ENCODE data around the gene DNER.

DNER gene

GRCh38 chr2:229669841-229670240 lies 44.5 kb downstream of the DNER start:
- Mint-ChIP-seq H3K9me3 (no peaks in the 10 kb centered on the region), H3K27ac (no peak overlapping the region), H3K4me1 (ENCODE audit: low read depth) (no peaks in the 10 kb centered on the region), H3K27me3 (ENCODE audit: low read depth) (peaks cover 14% of the 10 kb centered on the region), H3K4me3 (no peak overlapping the region), H3K36me3 (ENCODE audit: low read depth) (no peaks in the 10 kb centered on the region)
- DNase-seq (ENCODE audit: low spot score) = no peak

GRCh38 chr2:229666811-229667210 lies 47.5 kb downstream of the DNER start:
- H3K27ac Mint-ChIP-seq = no peak overlapping the region

GRCh38 chr2:229665158-229665557 lies 49.2 kb downstream of the DNER start:
- H3K4me3 Mint-ChIP-seq = no peak overlapping the region
- H3K4me1 Mint-ChIP-seq (ENCODE audit: low read depth) = no peaks in the 10 kb centered on the region
- H3K9me3 Mint-ChIP-seq = no peaks in the 10 kb centered on the region
- no peak overlapping the region for H3K27ac Mint-ChIP-seq
- H3K27me3 Mint-ChIP-seq (ENCODE audit: low read depth) = peaks cover 13% of the 10 kb centered on the region
- DNase-seq (ENCODE audit: low spot score) = no peak
- no peaks in the 10 kb centered on the region for H3K36me3 Mint-ChIP-seq (ENCODE audit: low read depth)

More at GRCh38 chr2:229666811-229667210, 47.5 kb downstream of the DNER start:
- Mint-ChIP-seq H3K4me1 (ENCODE audit: low read depth) (no peaks in the 10 kb centered on the region), H3K36me3 (ENCODE audit: low read depth) (no peaks in the 10 kb centered on the region), H3K27me3 (ENCODE audit: low read depth) (peaks cover 11% of the 10 kb centered on the region), H3K4me3 (no peak overlapping the region), H3K9me3 (no peaks in the 10 kb centered on the region)
- DNase-seq (ENCODE audit: low spot score) = no peak

- H3K9me3 Mint-ChIP-seq = no peaks in the 10 kb centered on the region
- no peak overlapping the region for H3K4me3 Mint-ChIP-seq
- H3K27me3 Mint-ChIP-seq (ENCODE audit: low read depth) = peaks cover 14% of the 10 kb centered on the region
- H3K36me3 Mint-ChIP-seq (ENCODE audit: low read depth) = no peaks in the 10 kb centered on the region
- H3K4me1 Mint-ChIP-seq (ENCODE audit: low read depth) = no peaks in the 10 kb centered on the region
- DNase-seq (ENCODE audit: low spot score) = no peak
- H3K27ac Mint-ChIP-seq = no peak overlapping the region
Measured at GRCh38 chr2:229661478-229661877, 52.9 kb downstream of the DNER start.

GRCh38 chr2:229660951-229661350 lies 53.4 kb downstream of the DNER start:
- no peak for DNase-seq (ENCODE audit: low spot score)

GRCh38 chr2:229660391-229660790 lies 54.0 kb downstream of the DNER start:
- no peaks in the 10 kb centered on the region for H3K4me1 Mint-ChIP-seq (ENCODE audit: low read depth)
- no peak overlapping the region for H3K27ac Mint-ChIP-seq
- DNase-seq (ENCODE audit: low spot score) = no peak
- peaks cover 17% of the 10 kb centered on the region for H3K27me3 Mint-ChIP-seq (ENCODE audit: low read depth)
- no peaks in the 10 kb centered on the region for H3K36me3 Mint-ChIP-seq (ENCODE audit: low read depth)
- no peak overlapping the region for H3K4me3 Mint-ChIP-seq
- H3K9me3 Mint-ChIP-seq = no peaks in the 10 kb centered on the region

More at GRCh38 chr2:229660951-229661350, 53.4 kb downstream of the DNER start:
- H3K4me3 Mint-ChIP-seq = no peak overlapping the region
- H3K4me1 Mint-ChIP-seq (ENCODE audit: low read depth) = no peaks in the 10 kb centered on the region
- H3K36me3 Mint-ChIP-seq (ENCODE audit: low read depth) = no peaks in the 10 kb centered on the region
- H3K27ac Mint-ChIP-seq = no peak overlapping the region
- H3K9me3 Mint-ChIP-seq = no peaks in the 10 kb centered on the region
- peaks cover 14% of the 10 kb centered on the region for H3K27me3 Mint-ChIP-seq (ENCODE audit: low read depth)

GRCh38 chr2:229658004-229658403 lies 56.4 kb downstream of the DNER start:
- no peak overlapping the region for H3K27ac Mint-ChIP-seq
- DNase-seq (ENCODE audit: low spot score) = no peak
- peaks cover 15% of the 10 kb centered on the region for H3K27me3 Mint-ChIP-seq (ENCODE audit: low read depth)
- H3K36me3 Mint-ChIP-seq (ENCODE audit: low read depth) = no peaks in the 10 kb centered on the region
- H3K4me3 Mint-ChIP-seq = no peak overlapping the region
- no peaks in the 10 kb centered on the region for H3K4me1 Mint-ChIP-seq (ENCODE audit: low read depth)
- no peaks in the 10 kb centered on the region for H3K9me3 Mint-ChIP-seq

- Mint-ChIP-seq H3K4me1 (ENCODE audit: low read depth) (no peaks in the 10 kb centered on the region), H3K4me3 (no peak overlapping the region), H3K27me3 (ENCODE audit: low read depth) (peaks cover 3% of the 10 kb centered on the region), H3K36me3 (ENCODE audit: low read depth) (no peaks in the 10 kb centered on the region), H3K27ac (no peak overlapping the region), H3K9me3 (no peaks in the 10 kb centered on the region)
- no peak for DNase-seq (ENCODE audit: low spot score)
Measured at GRCh38 chr2:229654437-229654836, 59.9 kb downstream of the DNER start.

GRCh38 chr2:229653531-229653930 lies 60.8 kb downstream of the DNER start:
- no peak overlapping the region for H3K27ac Mint-ChIP-seq
- H3K4me1 Mint-ChIP-seq (ENCODE audit: low read depth) = no peaks in the 10 kb centered on the region
- peaks cover 3% of the 10 kb centered on the region for H3K27me3 Mint-ChIP-seq (ENCODE audit: low read depth)

GRCh38 chr2:229652796-229653195 lies 61.6 kb downstream of the DNER start:
- Mint-ChIP-seq H3K9me3 (no peaks in the 10 kb centered on the region), H3K27me3 (ENCODE audit: low read depth) (peaks cover 3% of the 10 kb centered on the region), H3K4me1 (ENCODE audit: low read depth) (no peaks in the 10 kb centered on the region)

More at GRCh38 chr2:229653531-229653930, 60.8 kb downstream of the DNER start:
- no peak for DNase-seq (ENCODE audit: low spot score)
- no peak overlapping the region for H3K4me3 Mint-ChIP-seq
- no peaks in the 10 kb centered on the region for H3K9me3 Mint-ChIP-seq
- H3K36me3 Mint-ChIP-seq (ENCODE audit: low read depth) = no peaks in the 10 kb centered on the region

GRCh38 chr2:229650901-229651300 lies 63.5 kb downstream of the DNER start:
- Mint-ChIP-seq H3K27ac (no peak overlapping the region), H3K9me3 (no peaks in the 10 kb centered on the region), H3K4me1 (ENCODE audit: low read depth) (no peaks in the 10 kb centered on the region), H3K36me3 (ENCODE audit: low read depth) (no peaks in the 10 kb centered on the region), H3K27me3 (ENCODE audit: low read depth) (peaks cover 3% of the 10 kb centered on the region), H3K4me3 (no peak overlapping the region)
- no peak for DNase-seq (ENCODE audit: low spot score)

More at GRCh38 chr2:229652796-229653195, 61.6 kb downstream of the DNER start:
- H3K27ac Mint-ChIP-seq = no peak overlapping the region
- no peaks in the 10 kb centered on the region for H3K36me3 Mint-ChIP-seq (ENCODE audit: low read depth)
- DNase-seq (ENCODE audit: low spot score) = no peak
- no peak overlapping the region for H3K4me3 Mint-ChIP-seq

- H3K27me3 Mint-ChIP-seq (ENCODE audit: low read depth) = no peaks in the 10 kb centered on the region
Measured at GRCh38 chr2:229650059-229650458, 64.3 kb downstream of the DNER start.

GRCh38 chr2:229646186-229646723 lies 68.1 kb downstream of the DNER start:
- Mint-ChIP-seq H3K27me3 (ENCODE audit: low read depth) (no peaks in the 10 kb centered on the region), H3K4me3 (no peak overlapping the region), H3K27ac (no peak overlapping the region), H3K4me1 (ENCODE audit: low read depth) (no peaks in the 10 kb centered on the region), H3K36me3 (ENCODE audit: low read depth) (no peaks in the 10 kb centered on the region), H3K9me3 (no peaks in the 10 kb centered on the region)
- DNase-seq (ENCODE audit: low spot score) = no peak

More at GRCh38 chr2:229650059-229650458, 64.3 kb downstream of the DNER start:
- DNase-seq (ENCODE audit: low spot score) = no peak
- Mint-ChIP-seq H3K36me3 (ENCODE audit: low read depth) (no peaks in the 10 kb centered on the region), H3K9me3 (no peaks in the 10 kb centered on the region), H3K27ac (no peak overlapping the region), H3K4me3 (no peak overlapping the region), H3K4me1 (ENCODE audit: low read depth) (no peaks in the 10 kb centered on the region)

GRCh38 chr2:229642371-229642770 lies 72.0 kb downstream of the DNER start:
- Mint-ChIP-seq H3K36me3 (ENCODE audit: low read depth) (no peaks in the 10 kb centered on the region), H3K27me3 (ENCODE audit: low read depth) (no peaks in the 10 kb centered on the region), H3K27ac (no peak overlapping the region), H3K4me3 (no peak overlapping the region), H3K4me1 (ENCODE audit: low read depth) (no peaks in the 10 kb centered on the region), H3K9me3 (no peaks in the 10 kb centered on the region)
- no peak for DNase-seq (ENCODE audit: low spot score)

GRCh38 chr2:229641676-229642075 lies 72.7 kb downstream of the DNER start:
- H3K27ac Mint-ChIP-seq = no peak overlapping the region
- H3K4me3 Mint-ChIP-seq = no peak overlapping the region
- no peaks in the 10 kb centered on the region for H3K27me3 Mint-ChIP-seq (ENCODE audit: low read depth)
- no peaks in the 10 kb centered on the region for H3K36me3 Mint-ChIP-seq (ENCODE audit: low read depth)
- no peak for DNase-seq (ENCODE audit: low spot score)
- H3K9me3 Mint-ChIP-seq = no peaks in the 10 kb centered on the region
- H3K4me1 Mint-ChIP-seq (ENCODE audit: low read depth) = no peaks in the 10 kb centered on the region
